Retinal pigment epithelial cell (primary cell): ENCODE measurements around the gene FBLN1.

Source experiments
- DNase-seq: peaks from one replicate; pipeline ENCODE4 v3.0.0-alpha.2; 2010; ENCODE audit warnings: low read depth
- H3K4me3 ChIP-seq: 2 replicates; pipeline ENCODE4 v1.5.1; 2011; ENCODE audit warnings: mild to moderate bottlenecking, low read length, control low read depth, moderate library complexity
- CTCF ChIP-seq: conservative IDR thresholded peaks from 2 replicates; pipeline ENCODE4 v1.5.1; 2011; ENCODE audit warnings: low read depth, low read length, control low read depth, inconsistent platforms

FBLN1 gene

GRCh38 chr22:45632791-45633515 is 130.3 kb downstream of the FBLN1 start:
- DNase-seq, result no peak
- peak overlapping the region; percentile 25 for H3K4me3 ChIP-seq
- no peak for TF ChIP-seq CTCF

- DNase-seq, result no peak
- no peak overlapping the region for H3K4me3 ChIP-seq
- TF ChIP-seq CTCF, result no peak
Measured at GRCh38 chr22:45636683-45637082, 134.0 kb downstream of the FBLN1 start.

GRCh38 chr22:45638197-45638596 is 135.5 kb downstream of the FBLN1 start:
- no peak for DNase-seq
- H3K4me3 ChIP-seq, result no peak overlapping the region

GRCh38 chr22:45638834-45639746 is 136.4 kb downstream of the FBLN1 start:
- H3K4me3 ChIP-seq, result no peak overlapping the region
- TF ChIP-seq CTCF, result no peak
- DNase-seq, result no peak

More at GRCh38 chr22:45638197-45638596, 135.5 kb downstream of the FBLN1 start:
- no peak for TF ChIP-seq CTCF

- TF ChIP-seq CTCF, result no peak
- H3K4me3 ChIP-seq, result no peak overlapping the region
- DNase-seq, result no peak
Measured at GRCh38 chr22:45639747-45640102, 137.0 kb downstream of the FBLN1 start.

- H3K4me3 ChIP-seq, result no peak overlapping the region
- no peak for TF ChIP-seq CTCF
- DNase-seq, result no peak
Measured at GRCh38 chr22:45640291-45640940, 137.7 kb downstream of the FBLN1 start.
